ENCODE data around the gene LEFTY2.

- TF ChIP-seq CTCF (conservative IDR thresholded peaks at IDR 0.05) (no peak), ZFX (IDR thresholded peaks at IDR 0.05) (no peak)
These were observed 7.9 kb downstream of the LEFTY2 start for GRCh38 chr1:225933072-225933471.

Data from C4-2B (cell line).